GM19238 (cell line): ENCODE data around the gene ZNF319.

Experiments
- DNase-seq: peaks from one replicate; pipeline ENCODE4 v3.0.0; 2011; ENCODE audit warnings: low spot score; ENCODE audit not compliant: insufficient read length

ZNF319 gene

GRCh38 chr16:57957673-57958392, 42.6 kb downstream of the ZNF319 start:
- DNase-seq = no peak

DNA sequence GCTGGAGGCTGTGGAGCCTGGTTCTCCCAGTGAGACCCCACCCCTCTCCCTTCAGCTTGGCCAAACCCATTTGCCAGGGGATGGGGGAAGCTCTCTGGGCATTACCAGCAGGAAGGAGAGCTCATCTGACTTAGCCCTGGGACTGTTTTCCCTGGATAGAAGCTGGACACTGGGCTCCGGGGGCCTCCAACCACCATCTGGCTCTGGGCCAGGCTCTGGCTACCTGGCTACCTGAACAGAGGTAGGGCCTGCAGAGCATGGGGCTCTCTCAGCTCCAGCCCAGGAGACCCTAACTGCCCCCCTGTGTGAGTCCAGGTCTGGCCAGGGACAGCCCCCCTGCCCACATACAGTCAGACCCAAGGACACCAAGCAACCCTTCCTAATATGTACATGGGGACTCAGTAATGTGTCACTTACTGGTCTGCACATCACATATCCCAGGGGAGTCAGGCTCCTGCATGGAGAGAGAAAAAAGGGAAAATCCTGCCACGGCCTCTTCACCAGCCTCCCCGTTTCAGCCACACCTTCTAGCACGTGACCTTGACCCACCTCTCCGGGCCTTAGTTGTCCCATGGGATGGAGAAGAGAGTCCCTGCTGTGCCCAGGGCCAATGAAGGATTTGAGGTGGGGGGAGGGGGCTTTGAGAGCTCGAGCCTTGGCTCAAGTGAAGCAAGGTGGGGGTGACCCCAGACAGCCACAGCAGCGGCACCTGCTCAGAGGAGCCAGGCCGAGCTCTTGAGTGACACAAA, 43.4 kb downstream of the ZNF319 start:
- no peak for DNase-seq

DNA sequence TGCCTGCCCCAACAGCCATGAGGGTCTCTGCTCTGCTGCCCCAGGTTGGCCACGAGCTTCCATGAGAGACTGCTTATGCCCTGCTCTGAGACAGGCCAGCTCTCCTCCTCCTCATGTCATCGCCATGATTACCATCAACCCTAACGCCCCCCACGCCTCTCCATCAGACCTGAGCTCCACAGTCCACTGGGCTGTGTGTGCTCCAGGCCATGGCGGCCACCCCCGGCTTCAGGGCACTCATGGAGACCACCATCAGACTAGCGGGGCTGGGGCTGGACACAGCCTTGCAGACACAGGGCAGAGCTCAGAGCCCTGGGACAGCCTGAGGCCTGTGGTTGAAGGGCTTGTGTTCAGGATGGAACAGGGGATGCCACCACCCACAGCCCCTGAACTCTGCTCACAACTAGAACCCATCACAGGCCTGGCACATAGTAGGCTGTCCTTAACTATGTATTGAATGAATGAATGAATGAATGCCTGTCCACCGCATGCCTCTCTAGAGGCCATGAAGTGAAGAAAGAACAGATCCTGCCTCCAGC, 44.1 kb downstream of the ZNF319 start:
- DNase-seq = no peak

- DNase-seq = no peak
Observed at GRCh38 chr16:57955572-57956188, 44.8 kb downstream of the ZNF319 start.

GRCh38 chr16:57953857-57954256, 46.6 kb downstream of the ZNF319 start:
- no peak for DNase-seq

DNA sequence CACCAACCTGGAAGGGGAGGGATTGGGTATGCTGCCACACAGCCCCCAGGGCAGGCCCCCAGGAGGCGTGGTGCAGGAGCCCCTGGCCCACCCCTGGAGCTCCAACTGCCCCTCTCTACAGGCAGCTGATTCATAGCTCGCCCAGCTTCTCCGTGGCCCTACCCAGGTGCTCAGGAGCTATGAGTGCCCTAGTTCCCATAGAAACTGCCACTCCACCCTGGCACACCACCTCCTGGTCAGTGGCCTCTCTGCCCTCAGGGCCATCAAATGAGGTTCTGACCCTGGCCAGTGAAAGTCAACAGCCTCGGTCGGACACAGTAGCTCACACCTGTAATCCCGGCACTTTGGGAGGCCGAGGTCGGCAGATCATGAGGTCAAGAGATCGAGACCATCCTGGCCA, 47.6 kb downstream of the ZNF319 start:
- no peak for DNase-seq

GRCh38 chr16:57951204-57951960, 49.1 kb downstream of the ZNF319 start:
- no peak for DNase-seq

GRCh38 chr16:57950382-57950781, 50.1 kb downstream of the ZNF319 start:
- no peak for DNase-seq

- no peak for DNase-seq
Observed at GRCh38 chr16:57949595-57950238, 50.8 kb downstream of the ZNF319 start.

DNA sequence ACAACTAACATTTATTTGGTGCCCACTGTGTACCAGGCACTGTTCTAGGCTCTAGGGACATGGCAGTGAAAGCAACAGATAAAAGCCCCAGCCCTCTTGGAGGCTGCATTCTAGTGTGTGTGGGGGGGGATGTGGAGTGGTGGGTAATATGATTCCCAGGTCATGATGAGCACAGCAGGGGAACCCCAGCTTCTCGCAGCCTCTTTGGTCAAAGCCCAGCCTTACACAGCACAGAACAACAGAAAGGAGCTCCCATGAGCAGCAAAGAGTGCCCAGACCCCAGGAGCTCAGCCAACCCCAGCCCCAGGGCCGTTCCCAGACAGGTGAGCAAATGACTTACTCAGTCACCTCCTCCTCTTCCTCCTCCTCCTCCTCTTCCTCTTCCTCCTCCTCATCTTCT, 51.5 kb downstream of the ZNF319 start:
- DNase-seq = no peak

- DNase-seq = no peak
Observed at GRCh38 chr16:57948027-57948426, 52.4 kb downstream of the ZNF319 start.

DNA sequence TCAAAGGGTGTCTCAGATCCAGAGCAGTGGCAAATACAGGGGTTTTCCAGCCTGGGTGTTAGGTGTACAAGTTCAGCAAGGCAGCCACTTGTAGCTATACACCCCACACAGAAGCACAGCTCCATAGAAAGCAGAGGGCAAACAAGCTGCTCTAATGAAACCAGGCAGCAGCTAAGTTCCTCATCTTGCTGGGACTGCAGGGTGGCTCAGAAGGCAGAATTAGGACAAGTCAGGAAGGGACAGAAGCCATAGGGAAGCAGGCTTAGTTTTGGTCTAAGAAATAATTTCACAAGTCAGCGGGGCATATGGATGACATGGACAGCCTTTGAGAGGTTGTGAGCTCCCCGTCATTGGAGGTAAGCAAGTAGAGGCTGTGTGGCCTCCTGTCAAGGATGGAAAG, 53.2 kb downstream of the ZNF319 start:
- DNase-seq = no peak

GRCh38 chr16:57946181-57946801, 54.2 kb downstream of the ZNF319 start:
- DNase-seq = no peak

DNA sequence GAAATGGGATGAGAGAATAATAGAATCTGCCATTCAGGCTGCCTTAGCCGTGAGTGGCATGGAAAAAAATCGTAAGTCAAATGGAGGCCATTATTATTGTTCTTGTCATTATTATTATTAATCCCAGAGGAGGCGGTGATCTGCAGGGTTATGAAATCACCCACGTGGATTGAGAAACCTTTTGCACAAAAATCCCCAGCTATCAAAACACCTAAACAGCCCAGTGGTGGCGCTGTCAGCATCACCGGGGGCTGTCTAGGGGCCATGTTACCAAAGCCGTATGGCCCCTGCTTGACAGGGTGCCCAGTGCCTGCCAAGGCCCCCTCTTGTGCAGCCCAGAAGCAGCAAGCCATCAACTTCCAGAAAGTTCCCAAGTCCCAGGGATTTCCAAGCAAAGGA, 54.7 kb downstream of the ZNF319 start:
- DNase-seq = no peak

DNA sequence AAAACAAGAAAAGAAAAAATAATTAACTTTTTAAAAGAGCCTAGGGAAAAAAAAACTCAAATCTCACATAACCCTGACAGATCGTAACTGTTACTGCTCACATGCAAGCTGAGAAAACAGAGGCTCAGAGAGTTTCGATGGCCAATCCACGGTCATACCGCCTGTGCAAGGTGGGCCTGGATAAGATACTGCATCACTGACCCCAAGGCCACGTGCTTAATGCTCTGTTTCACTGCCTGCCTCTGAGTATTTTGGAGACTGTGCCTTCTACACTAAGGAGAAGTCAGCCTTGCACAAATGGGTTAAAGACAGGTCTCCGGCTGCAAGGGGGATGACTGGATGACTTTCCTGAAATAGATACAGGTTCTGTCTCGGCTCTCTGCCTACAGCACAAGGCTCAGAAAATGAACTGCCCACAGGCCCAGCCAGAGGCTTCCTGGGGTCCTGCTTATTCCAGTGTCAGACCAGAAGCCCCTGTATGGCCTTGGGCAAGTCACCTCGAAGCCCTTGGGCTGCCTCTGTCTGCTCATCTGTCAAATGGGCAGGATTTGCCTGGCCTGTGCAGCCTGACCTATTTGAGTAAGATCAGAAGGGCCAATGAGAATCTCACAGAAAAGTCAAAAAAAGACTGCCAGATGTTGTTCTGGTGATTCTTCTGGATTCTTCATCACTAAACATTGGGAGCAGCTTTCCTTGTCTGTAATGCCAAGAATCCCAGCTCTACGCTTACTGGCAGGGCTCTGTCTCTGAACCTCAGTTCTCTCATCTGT, 55.3 kb downstream of the ZNF319 start:
- DNase-seq = no peak
